K562 treated with DMSO at 1 percent for 12 hours (cell line): Measurements from ENCODE around the gene DESI1. TPM values are rescaled to one million over a fixed set of nuclear protein-coding genes. Genes with fewer than 3 reads are reported as not detected.

Experiments
- total RNA-seq: library from RNA; unstranded; fragments of 300-600 nt; gene quantifications from 2 replicates; pipeline ENCODE4 v1.2.3, GENCODE V29; 2022; ENCODE audit not compliant: insufficient read depth

Gene DESI1
- 11.9 and 22.8 TPM in 2 replicates for total RNA-seq

GRCh38 chr22:41620589-41621098, at the start of gene DESI1:
Gene DESI1 (minus strand): TSS chr22:41621043. CDS start chr22:41620839, 204 bp downstream.

GRCh38 chr22:41621099-41621910, 462 bp upstream of the DESI1 start, which contains the start of gene XRCC6:
Gene XRCC6 (plus strand): TSS chr22:41621295. CDS start chr22:41622005, 710 bp downstream.

GRCh38 chr22:41589391-41590241, 31.2 kb downstream of the DESI1 start, which contains the start of gene PMM1:
Gene PMM1 (minus strand): TSS chr22:41589840. CDS start chr22:41589805, 35 bp downstream.

Other genes with a start within 250 kb of the DESI1 start
- gene TEF, start 239.1 kb downstream of the DESI1 start, total RNA-seq: 0.45 and 0.52 TPM in 2 replicates
- 6.2 and 21.4 TPM in 2 replicates for gene TOB2, start 174.2 kb downstream of the DESI1 start, total RNA-seq
- 37.8 and 46.8 TPM in 2 replicates for gene PHF5A, start 152.4 kb downstream of the DESI1 start, total RNA-seq
- 61.7 and 100 TPM in 2 replicates for gene ACO2, start 151.9 kb downstream of the DESI1 start, total RNA-seq
- gene POLR3H, start 76.6 kb downstream of the DESI1 start, total RNA-seq: 13.9 and 15.3 TPM in 2 replicates
- gene CSDC2, start 60.0 kb downstream of the DESI1 start, total RNA-seq: not detected in 2 replicates
- 53.2 and 68.0 TPM in 2 replicates for gene PMM1, start 31.2 kb downstream of the DESI1 start, total RNA-seq
- 231 and 282 TPM in 2 replicates for gene XRCC6, start 252 bp upstream of the DESI1 start, total RNA-seq
- gene SNU13, start 67.8 kb upstream of the DESI1 start, total RNA-seq: 98.9 and 105 TPM in 2 replicates
- 0.81 TPM in 1 of 2 replicates, not detected in the other for gene MEI1, start 78.5 kb upstream of the DESI1 start, total RNA-seq
- gene CCDC134, start 179.6 kb upstream of the DESI1 start, total RNA-seq: 5.1 TPM in 1 of 2 replicates, not detected in the other
- 44.6 and 89.9 TPM in 2 replicates for gene SREBF2, start 212.1 kb upstream of the DESI1 start, total RNA-seq